CD4-positive, alpha-beta T cell (primary cell): ENCODE results near the gene ALG9. TPM values are rescaled to one million over a fixed set of nuclear protein-coding genes. Genes with fewer than 3 reads are reported as not detected.

Experiments used
- ATAC-seq: fragments of 200-7000 bp; cut with Tn5 transposase; one replicate; pipeline ENCODE4 v1.10.0; 2022; ENCODE audit warnings: mild to moderate bottlenecking; ENCODE audit not compliant: poor library complexity
- CTCF ChIA-PET: fragments of 350-600 bp; sonication (Branson Sonifier 250); formaldehyde crosslinking; loops from one replicate; lab custom pipeline; 2021; ENCODE audit warnings: antibody characterized with exemption, inconsistent platforms; lab: Charles Lee
- POLR2A ChIA-PET: fragments of 350-600 bp; sonication (Branson Sonifier 250); formaldehyde crosslinking; loops from one replicate; lab custom pipeline; 2021; ENCODE audit warnings: antibody characterized with exemption, inconsistent platforms; lab: Charles Lee
- DNase-seq, 14 experiments: peaks; one replicate each; pipeline ENCODE4 v3.0.0-alpha.2; 2013 to 2020; ENCODE audit warnings: mixed read lengths in 2 of 14
- H3K27ac ChIP-seq, 2 donors: one replicate each; pipeline versions ENCODE4 v1.5.1 to v1.7.0; 2013; ENCODE audit warnings: low read length in 2 of 2, low read depth in 1 of 2, mild to moderate bottlenecking in 1 of 2
- H3K27me3 ChIP-seq, 2 experiments: 1 replicate in 1 of 2; 2 replicates in 1 of 2; pipeline versions ENCODE4 v1.6.1 to v1.7.0; 2013; ENCODE audit warnings: low read length in 2 of 2, control low read depth in 1 of 2, mild to moderate bottlenecking in 1 of 2, moderate library complexity in 1 of 2; ENCODE audit not compliant: insufficient read depth in 2 of 2, control insufficient read depth in 1 of 2
- H3K36me3 ChIP-seq: one replicate; pipeline ENCODE4 v1.6.1; 2013; ENCODE audit warnings: low read length, control low read depth; ENCODE audit not compliant: insufficient read depth
- H3K4me1 ChIP-seq: one replicate; pipeline ENCODE4 v1.6.1; 2013; ENCODE audit warnings: low read length, control low read depth; ENCODE audit not compliant: insufficient read depth
- H3K4me3 ChIP-seq: one replicate; pipeline ENCODE4 v1.5.1; 2013; ENCODE audit warnings: mild to moderate bottlenecking, low read length, moderate library complexity
- H3K9me3 ChIP-seq, 2 experiments: 1 replicate in 1 of 2; 2 replicates in 1 of 2; pipeline versions ENCODE4 v1.6.1 to v1.7.0; 2013; ENCODE audit warnings: low read length in 2 of 2, mild to moderate bottlenecking in 2 of 2, control low read depth in 1 of 2, moderate library complexity in 1 of 2; ENCODE audit not compliant: control insufficient read depth in 1 of 2, insufficient read depth in 1 of 2
- H3K27ac Mint-ChIP-seq: one replicate; pipeline ENCODE4 v1.8.0; 2020; ENCODE audit warnings: mixed read lengths
- H3K27me3 Mint-ChIP-seq: one replicate; pipeline ENCODE4 v1.8.0; 2021; ENCODE audit warnings: mixed read lengths
- H3K36me3 Mint-ChIP-seq: one replicate; pipeline ENCODE4 v1.8.0; 2021; ENCODE audit warnings: low read depth, mixed read lengths
- H3K4me1 Mint-ChIP-seq: one replicate; pipeline ENCODE4 v1.8.0; 2021; ENCODE audit warnings: low read depth, mixed read lengths
- H3K4me3 Mint-ChIP-seq: one replicate; pipeline ENCODE4 v1.8.0; 2020; ENCODE audit warnings: mild to moderate bottlenecking, mixed read lengths
- H3K9me3 Mint-ChIP-seq: one replicate; pipeline ENCODE4 v1.8.0; 2020; ENCODE audit warnings: mixed read lengths
- intact Hi-C, 2 experiments: fragments of 100-400 bp; cut with DNase I in 1 of 2; cut with micrococcal nuclease in 1 of 2; formaldehyde crosslinking; loops; one replicate each; pipeline versions ENCODE4 v1.15.1 to v1.9.0; 2023 to 2025; cut with DNase I, micrococcal nuclease
- total RNA-seq, 174 experiments: library from RNA in 2 of 174; stranded (reverse) in 2 of 174; gene quantifications; one replicate each; pipeline ENCODE4 v1.2.3 and lab custom pipeline; 2021 to 2026
- TF ChIP-seq, protein P1 (sequence below): fragments of 200-600 bp; IDR thresholded peaks from one replicate; pipeline ENCODE4 v1.8.0; 2022; ENCODE audit warnings: antibody characterized with exemption, mild to moderate bottlenecking

The ALG9 gene
- total RNA-seq, 2 experiments from 2014 or later, result 31.1 to 33.4 TPM

DNA sequence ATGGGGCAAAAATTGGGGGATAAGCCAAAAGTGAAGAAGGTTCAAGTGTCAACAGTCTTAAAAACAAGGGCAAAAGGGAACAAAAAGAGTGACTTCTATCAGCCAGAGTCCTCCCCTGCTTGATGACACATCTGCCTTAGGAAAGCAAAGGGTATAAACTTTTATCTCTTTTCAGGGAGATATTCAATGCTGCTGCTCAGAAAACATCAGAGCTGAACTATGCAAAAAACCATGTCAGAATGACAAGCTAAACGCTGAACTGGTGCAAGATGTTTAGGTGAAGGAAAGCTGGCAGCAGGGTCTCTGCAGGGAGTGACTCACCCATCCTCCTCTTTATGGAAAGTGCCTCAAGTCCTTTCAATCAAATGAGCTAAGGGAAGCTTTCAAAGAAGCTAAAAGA is 24.7 kb downstream of the ALG9 start:
- ATAC-seq, result no peak
- no peaks in the 10 kb centered on the region for H3K27me3 ChIP-seq
- Mint-ChIP-seq H3K9me3 (no peaks in the 10 kb centered on the region), H3K27ac (no peak overlapping the region), H3K4me1 (peaks cover under 1% of the 10 kb centered on the region), H3K4me3 (no peak overlapping the region), H3K27me3 (no peaks in the 10 kb centered on the region), H3K36me3 (peaks cover 66% of the 10 kb centered on the region)
- no peak overlapping the region for H3K27ac ChIP-seq
- TF ChIP-seq, protein P1, sequence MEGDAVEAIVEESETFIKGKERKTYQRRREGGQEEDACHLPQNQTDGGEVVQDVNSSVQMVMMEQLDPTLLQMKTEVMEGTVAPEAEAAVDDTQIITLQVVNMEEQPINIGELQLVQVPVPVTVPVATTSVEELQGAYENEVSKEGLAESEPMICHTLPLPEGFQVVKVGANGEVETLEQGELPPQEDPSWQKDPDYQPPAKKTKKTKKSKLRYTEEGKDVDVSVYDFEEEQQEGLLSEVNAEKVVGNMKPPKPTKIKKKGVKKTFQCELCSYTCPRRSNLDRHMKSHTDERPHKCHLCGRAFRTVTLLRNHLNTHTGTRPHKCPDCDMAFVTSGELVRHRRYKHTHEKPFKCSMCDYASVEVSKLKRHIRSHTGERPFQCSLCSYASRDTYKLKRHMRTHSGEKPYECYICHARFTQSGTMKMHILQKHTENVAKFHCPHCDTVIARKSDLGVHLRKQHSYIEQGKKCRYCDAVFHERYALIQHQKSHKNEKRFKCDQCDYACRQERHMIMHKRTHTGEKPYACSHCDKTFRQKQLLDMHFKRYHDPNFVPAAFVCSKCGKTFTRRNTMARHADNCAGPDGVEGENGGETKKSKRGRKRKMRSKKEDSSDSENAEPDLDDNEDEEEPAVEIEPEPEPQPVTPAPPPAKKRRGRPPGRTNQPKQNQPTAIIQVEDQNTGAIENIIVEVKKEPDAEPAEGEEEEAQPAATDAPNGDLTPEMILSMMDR, result no peak
- DNase-seq, result no peak
- H3K4me3 ChIP-seq, result no peak overlapping the region
- intact Hi-C loops, result no loop called here
- no peaks in the 10 kb centered on the region for H3K4me1 ChIP-seq
- no peaks in the 10 kb centered on the region for H3K9me3 ChIP-seq
- peaks cover 45% of the 10 kb centered on the region for H3K36me3 ChIP-seq
- POLR2A ChIA-PET, result no interaction called here
- CTCF ChIA-PET, result interaction anchor here (1.4 kb wide), 1 partner anchor 69 kb away, joined by 4 read pairs; no protein-coding TSS in a partner anchor

DNA sequence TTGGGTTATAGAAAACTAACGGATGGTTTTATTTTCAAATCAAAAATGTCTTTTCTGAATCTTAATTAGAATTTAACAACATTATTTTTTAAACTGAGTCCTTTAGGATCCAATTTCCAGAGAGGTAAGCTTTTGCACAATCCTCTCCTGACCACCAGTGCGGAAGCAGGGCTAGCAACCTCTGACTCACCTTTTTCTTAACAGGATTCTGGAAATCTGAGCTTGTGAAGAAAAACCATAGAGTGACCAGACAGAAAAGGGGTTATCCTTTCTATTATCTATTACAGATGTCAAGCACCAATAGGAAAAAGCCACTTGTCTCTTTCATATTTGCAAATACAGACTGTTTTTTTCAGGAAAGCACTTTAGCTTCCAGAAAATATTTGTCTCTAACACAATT is 25.3 kb downstream of the ALG9 start:
- ATAC-seq (no peak), DNase-seq (no peak)
- Mint-ChIP-seq H3K27me3 (no peaks in the 10 kb centered on the region), H3K36me3 (peaks cover 66% of the 10 kb centered on the region), H3K9me3 (no peaks in the 10 kb centered on the region), H3K27ac (no peak overlapping the region), H3K4me3 (no peak overlapping the region), H3K4me1 (peaks cover 5% of the 10 kb centered on the region)
- H3K9me3 ChIP-seq, result no peaks in the 10 kb centered on the region
- H3K4me1 ChIP-seq, result no peaks in the 10 kb centered on the region
- no peak overlapping the region for H3K27ac ChIP-seq
- TF ChIP-seq, protein P1, result no peak
- peaks cover 44% of the 10 kb centered on the region for H3K36me3 ChIP-seq
- ChIA-PET CTCF (interaction anchor here (1.4 kb wide), 1 partner anchor 68 kb away, joined by 4 read pairs; no protein-coding TSS in a partner anchor), POLR2A (no interaction called here)
- intact Hi-C loops, result no loop called here
- H3K4me3 ChIP-seq, result no peak overlapping the region
- H3K27me3 ChIP-seq, result no peaks in the 10 kb centered on the region

DNA sequence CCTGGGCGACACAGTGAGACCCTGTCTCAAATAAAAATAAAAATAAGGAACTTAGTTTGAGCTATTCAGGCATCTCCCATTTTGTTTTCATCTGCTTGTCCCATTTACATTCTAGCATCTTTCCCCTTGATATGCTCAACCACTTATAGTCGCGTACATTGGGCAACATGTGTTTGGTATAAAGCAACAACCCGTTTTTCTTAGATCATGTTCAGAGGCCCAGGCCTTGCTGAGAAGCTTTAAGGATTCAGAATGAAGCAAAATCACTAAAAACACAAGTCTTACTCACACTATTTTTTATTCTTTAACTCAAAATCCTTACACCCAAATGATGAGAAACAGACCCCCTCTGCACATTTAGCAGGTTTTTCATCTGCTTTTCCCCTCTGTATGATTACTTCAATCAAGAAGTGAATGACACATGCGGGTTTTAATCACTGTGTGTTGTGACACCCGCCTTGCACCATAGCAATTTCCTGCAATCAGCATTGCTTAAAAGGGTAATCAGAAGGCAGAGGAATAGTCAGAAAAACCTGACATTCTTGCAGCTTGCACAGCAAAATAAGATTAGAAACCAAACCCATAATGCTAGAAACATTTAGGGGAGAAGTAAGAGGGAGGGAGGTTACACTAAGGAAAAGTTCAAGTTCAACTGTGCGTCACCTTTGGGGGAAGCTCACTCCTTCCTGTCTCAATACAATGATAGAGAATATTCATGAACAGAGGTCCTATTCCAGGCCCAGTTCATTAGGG is 25.9 kb downstream of the ALG9 start:
- POLR2A ChIA-PET, result no interaction called here
- CTCF ChIA-PET, result interaction anchor here (1.3 kb wide), 1 partner anchor 272 kb away, joined by 3 read pairs; no protein-coding TSS in a partner anchor
- Mint-ChIP-seq H3K4me1 (peaks cover 5% of the 10 kb centered on the region), H3K9me3 (no peaks in the 10 kb centered on the region), H3K36me3 (peaks cover 68% of the 10 kb centered on the region), H3K27ac (no peak overlapping the region), H3K27me3 (no peaks in the 10 kb centered on the region), H3K4me3 (no peak overlapping the region)
- intact Hi-C loops, result no loop called here
- H3K36me3 ChIP-seq, result peaks cover 39% of the 10 kb centered on the region
- no peak overlapping the region for H3K4me3 ChIP-seq
- ATAC-seq (no peak), DNase-seq (peak in 2 of 14 experiments; percentile 31 to 42)
- no peaks in the 10 kb centered on the region for H3K9me3 ChIP-seq
- H3K27me3 ChIP-seq, result no peaks in the 10 kb centered on the region
- TF ChIP-seq, protein P1, result no peak
- H3K4me1 ChIP-seq, result no peaks in the 10 kb centered on the region
- no peak overlapping the region for H3K27ac ChIP-seq
